ENCODE data around the gene LCA5L.
"Not testable (repeated sequence)": the region's sequence is repeated elsewhere in the genome, so short reads cannot be mapped to it uniquely, and the experiment has no call there.

The LCA5L gene

GRCh38 chr21:39451332-39452206, 6.0 kb upstream of the LCA5L start, which contains the start of gene SH3BGR:
Gene SH3BGR, plus strand, starts transcription at chr21:39451970. Its CDS starts 127 bp downstream, at chr21:39452097.
- no peak for DNase-seq

GRCh38 chr21:39447264-39447663, 1.7 kb upstream of the LCA5L start:
- DNase-seq, result no peak

GRCh38 chr21:39444421-39445180, 977 bp downstream of the LCA5L start:
- DNase-seq, result peak; percentile 10

- DNase-seq, result peak; percentile 40
Measured at GRCh38 chr21:39441502-39442475, 3.8 kb downstream of the LCA5L start.

- DNase-seq, result no peak
Measured at GRCh38 chr21:39439232-39439631, 6.3 kb downstream of the LCA5L start.

GRCh38 chr21:39434950-39435349, 10.6 kb downstream of the LCA5L start:
- DNase-seq, result no peak

GRCh38 chr21:39430954-39431353, 14.6 kb downstream of the LCA5L start:
- DNase-seq, result no peak

GRCh38 chr21:39430457-39430856, 15.1 kb downstream of the LCA5L start:
- DNase-seq, result no peak

GRCh38 chr21:39430016-39430415, 15.6 kb downstream of the LCA5L start:
- no peak for DNase-seq

GRCh38 chr21:39429445-39429844, 16.1 kb downstream of the LCA5L start:
- DNase-seq, result no peak

GRCh38 chr21:39422527-39423241, 22.9 kb downstream of the LCA5L start:
- no peak for DNase-seq

GRCh38 chr21:39419204-39419603, 26.4 kb downstream of the LCA5L start:
- DNase-seq, result not testable (repeated sequence)

GRCh38 chr21:39406065-39406464, 39.5 kb downstream of the LCA5L start:
- DNase-seq, result no peak

- no peak for DNase-seq
Measured at GRCh38 chr21:39400173-39400572, 45.4 kb downstream of the LCA5L start.

GRCh38 chr21:39397646-39398385, 47.8 kb downstream of the LCA5L start:
- no peak for DNase-seq

GRCh38 chr21:39392981-39393380, 52.6 kb downstream of the LCA5L start:
- DNase-seq, result no peak

- DNase-seq, result no peak
Measured at GRCh38 chr21:39390212-39390765, 55.3 kb downstream of the LCA5L start.

- no peak for DNase-seq
Measured at GRCh38 chr21:39388811-39389155, 56.8 kb downstream of the LCA5L start.

GRCh38 chr21:39388038-39388810, 57.4 kb downstream of the LCA5L start:
- DNase-seq, result peak; percentile 95

GRCh38 chr21:39387461-39388037, 58.0 kb downstream of the LCA5L start:
- DNase-seq, result peak; percentile 95

Measured in activated CD4-positive, alpha-beta T cell treated with anti-CD3 and anti-CD28 coated beads for 48 hours (primary cell).